GM19463 (cell line): ENCODE data around the gene LMO2.

ENCODE experiments used
- ATAC-seq: cut with Tn5 transposase; IDR thresholded peaks from one replicate; pipeline ENCODE4 v1.9.1; 2021; ENCODE audit warnings: mild to moderate bottlenecking, moderate library complexity; ENCODE audit not compliant: unreplicated experiment

The LMO2 gene

DNA sequence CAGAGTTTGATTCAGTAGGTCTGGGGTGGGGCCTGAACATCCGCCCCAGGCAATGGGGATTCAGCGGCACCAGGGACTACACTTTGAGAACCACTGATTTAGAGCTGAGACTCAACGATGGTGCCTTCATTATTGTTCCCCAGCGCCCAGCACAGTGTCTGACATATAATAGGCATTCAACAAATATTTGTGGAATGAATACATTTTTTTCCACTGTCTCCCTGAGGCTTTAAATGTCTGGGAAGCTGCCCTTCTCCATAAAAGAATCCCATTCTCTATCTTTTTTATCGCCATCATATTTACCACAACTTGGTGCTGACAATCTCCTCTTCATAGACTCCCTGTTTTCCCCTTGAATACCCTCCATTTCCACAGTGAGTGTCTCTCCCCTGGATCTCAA is 23.6 kb upstream of the LMO2 start:
- no peak for ATAC-seq

DNA sequence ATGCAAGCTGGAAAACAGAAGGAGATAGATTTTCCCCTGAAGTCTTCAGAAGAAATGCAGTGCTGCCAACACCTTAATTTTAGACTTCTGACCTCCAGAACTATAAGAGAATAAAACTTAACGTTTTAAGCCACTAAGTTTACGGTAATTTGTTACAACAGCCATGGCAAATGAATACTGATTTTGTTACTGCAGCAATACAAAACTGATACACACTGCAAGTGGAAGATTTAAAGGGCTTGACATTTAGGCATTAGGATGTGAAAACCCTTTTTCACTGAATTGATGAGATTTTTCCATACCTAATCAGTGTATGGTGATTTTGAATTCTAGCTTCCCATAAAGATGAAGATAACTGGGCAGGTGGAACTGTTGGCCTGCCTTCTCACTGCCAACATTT is 22.1 kb upstream of the LMO2 start:
- ATAC-seq = no peak

DNA sequence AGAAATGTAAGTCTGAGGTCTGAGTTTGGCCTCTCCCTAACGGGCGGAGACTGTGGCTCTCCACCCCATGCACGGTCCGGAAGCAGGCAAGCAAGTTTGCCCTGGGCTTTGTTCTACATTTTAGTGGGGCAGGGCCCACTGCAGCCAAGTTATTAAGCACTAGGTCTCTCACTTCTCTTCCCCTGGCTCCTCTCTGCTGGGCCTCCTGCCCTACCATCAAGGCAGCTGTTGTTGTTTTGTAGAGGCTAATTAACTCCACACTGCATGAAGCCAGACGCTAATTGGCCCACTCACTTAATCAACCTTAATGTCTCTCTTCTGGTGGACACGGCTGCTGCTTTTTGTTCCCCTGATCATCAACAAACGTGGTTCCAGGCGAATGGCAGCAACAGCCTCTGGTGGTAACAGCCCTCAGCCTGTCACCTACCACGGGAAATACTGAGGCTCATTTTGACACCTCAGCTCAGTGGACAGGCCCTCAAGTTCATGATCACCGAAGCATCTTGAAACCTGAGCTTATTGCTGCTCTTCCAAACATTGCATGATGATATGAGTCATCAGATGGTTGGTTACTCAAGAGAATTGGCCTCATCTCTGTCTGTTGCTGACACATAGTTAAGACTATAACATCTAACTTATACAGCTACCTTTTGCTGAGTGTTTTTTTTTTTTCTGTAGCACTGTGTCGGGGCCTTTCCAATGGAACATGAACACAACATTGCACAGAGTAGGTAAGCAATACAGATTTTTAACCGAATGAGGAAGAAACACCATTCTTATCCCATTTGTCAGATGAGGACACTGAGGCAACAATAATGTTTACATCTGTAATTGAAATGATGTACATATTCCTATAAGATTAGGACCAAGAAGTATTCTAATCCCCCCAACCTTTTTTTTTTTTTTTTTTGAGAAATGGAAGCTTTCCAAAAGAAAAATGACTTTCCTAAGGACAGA is 20.8 kb upstream of the LMO2 start:
- ATAC-seq = peak; percentile 90

DNA sequence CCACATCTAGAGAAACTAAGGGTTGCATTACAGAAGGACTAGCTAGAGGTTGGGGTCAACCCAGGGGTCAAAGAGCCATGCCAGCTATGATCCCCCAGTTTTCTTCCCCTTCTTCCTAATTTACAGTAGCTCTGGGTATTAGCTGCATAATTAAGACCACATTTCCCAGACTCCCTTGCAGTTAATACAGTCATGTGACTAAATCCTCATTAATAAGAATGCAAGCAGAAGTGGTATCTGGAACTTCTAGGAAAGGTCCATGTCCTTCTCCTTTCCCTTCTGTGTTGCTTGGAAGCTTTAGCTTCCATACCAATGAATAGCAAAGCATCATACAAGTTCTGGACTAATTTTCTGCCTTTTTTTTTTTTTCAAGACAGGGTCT is 19.1 kb upstream of the LMO2 start:
- no peak for ATAC-seq

DNA sequence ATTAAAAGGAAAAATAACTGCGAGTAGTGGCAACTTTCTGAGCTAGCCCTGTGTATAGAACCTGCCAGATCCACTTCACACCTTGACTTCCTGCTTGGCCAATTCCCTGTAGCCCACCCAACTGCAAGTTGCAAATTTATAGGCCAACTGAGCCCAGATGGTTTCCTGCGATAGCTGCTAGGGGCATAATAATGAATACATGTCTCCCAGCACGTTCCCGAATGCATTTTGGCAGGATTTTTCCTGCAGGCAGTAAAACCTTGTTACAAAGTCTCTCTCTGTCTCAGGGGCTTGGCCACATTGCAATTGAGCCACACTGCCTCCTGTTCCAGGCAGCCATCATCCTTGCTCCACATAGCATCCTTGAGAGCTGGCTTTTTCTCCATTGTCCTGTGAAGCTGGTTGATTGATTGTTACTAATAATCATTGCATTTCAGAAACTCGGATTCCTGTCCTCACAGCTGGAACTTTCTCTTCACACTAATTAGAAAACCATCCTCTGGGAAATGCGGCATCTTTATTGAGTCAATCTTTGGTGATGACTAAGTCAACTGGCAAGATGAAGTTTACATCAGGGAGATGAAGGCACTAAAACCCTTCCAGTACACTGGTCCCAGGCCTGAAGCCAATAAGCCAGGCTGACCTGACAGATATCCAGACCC is 18.6 kb upstream of the LMO2 start:
- ATAC-seq = no peak

DNA sequence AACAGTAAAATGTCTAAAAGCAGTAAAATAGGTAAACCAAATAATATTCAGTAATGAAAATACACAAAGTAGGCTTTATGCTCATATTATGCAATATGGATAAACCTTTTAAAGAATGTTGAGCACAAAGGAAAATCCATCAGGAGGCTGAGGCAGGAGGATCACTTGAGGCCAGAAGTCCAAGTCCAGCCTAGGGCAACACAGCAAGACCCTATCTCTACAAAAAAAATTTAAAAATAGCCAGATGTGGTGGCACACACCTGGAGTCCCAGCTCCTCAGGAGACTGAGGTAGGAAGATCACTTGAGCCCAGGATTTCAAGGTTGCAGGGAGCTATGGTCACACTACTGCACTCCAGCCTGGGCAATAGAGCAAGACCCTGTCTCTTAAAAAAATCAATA is 17.7 kb upstream of the LMO2 start:
- ATAC-seq = no peak

DNA sequence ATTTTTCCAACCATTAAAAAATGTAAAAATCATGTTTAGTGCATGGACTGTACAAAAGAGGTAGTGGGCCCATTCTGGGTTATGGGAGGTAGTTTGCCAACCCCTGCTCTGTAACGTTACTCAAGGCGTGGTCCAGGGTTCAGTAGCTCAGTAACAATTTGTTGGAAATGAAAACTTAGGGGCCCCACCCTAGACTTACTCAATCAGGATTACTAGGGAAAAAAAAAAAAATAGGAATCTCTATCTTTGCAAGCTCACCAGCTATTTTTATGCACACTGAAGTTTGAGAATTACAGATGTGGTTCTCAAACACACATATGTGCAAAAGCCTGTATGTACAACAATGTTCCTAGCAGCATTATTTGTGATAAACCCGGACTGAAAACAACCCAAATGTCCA is 17.3 kb upstream of the LMO2 start:
- no peak for ATAC-seq

DNA sequence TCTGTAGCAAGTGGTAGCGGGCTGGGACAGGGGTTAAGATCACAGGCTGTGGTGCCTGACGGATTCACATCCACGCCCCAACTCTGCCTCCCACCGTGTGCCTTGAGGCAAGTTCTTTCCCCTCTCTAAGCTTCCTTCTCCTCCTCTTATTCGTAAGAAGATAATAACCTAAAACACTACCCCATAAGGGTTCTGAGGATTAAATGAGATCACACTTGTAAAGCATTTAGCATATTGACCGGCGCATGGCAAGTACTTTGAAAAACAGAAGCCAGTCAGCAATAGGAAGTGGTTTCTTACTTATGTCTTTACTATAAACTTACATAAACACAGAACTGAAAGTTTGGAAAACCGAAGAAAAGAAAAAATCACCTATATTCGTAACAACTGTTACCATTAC is 15.5 kb upstream of the LMO2 start:
- no peak for ATAC-seq

DNA sequence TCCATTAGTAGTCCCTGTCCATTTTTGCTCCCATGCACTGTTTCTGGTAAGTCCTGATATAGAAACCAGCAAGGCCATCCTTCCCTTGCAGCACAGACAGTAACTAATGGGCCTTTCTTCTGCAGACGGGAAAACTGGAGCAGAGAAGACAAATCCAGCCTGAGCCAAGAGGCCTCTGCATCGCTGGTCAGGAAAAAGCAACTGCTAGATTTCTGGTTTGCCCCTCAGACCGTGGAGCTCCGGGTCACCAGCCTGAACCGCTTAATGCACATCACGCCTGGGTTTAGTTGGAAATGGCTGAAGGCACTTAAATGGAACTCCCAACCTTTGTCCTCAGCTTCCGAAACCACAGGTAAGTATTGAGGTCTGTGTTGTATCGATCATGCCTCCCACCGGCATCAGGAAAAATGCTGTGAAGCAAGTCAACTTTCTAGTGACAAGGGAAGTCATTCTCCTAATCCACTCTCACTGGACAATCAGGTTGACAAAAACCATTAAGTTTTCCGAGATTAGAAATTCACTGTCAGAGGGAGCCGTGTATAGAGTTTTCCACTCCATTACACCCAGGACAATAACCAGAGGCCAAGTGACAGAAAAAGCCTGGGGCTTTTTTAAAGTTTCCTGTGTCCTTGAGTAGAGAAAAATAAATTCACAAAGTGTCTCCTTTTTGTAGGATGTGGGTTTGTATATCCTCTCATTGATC is 14.8 kb upstream of the LMO2 start:
- ATAC-seq = no peak

DNA sequence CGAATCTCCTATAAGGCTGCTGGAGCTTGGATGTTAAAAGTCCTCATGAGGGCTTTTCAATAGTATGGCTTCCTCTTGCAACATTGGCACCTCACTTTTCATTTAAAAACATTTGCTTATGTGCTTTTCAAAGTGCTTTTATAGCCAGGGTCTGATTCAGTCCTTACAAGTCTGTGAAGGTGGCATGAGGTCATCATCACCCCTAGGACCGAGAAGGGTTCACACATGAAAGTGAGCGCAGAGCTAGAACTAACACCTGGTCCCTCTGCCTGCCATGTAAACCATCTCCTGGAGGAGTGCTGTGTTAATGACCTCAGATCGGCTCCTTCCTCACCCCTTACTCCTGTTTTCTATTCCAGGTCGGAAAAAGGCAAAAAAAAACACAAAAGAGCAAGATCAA is 12.2 kb upstream of the LMO2 start:
- no peak for ATAC-seq

DNA sequence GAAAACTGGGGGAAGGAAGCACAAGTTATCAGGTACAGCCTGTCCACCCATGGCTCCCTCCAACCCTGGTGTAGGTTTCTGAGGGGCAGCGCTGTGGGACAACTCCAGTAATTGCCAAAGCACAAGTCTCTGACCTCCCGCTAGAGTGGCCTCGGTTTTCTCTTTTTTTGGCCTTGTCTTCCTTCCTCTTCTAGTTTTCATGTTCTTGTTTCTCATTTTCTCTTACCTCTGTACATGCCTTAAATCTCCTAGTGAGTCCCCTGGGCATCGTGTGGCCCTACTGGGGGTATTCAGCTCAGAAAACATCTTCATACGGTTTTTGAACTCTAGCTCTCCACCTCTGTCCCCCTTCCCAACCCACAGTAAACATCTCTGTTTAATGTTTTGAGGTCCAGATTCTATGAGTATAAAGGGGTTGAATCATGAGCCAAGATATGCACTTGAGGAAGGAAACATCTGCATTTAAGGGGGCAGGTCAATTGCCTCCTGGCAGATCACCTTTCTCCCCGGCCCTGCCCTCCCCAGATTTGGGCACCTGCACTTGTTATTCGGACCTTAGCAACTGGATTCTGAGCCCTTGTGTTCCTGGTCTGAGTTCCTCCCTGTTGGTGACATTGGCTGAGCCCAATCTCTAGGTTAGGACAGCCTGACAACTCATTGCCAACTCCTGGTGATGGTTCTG is 8.4 kb upstream of the LMO2 start:
- ATAC-seq = no peak

DNA sequence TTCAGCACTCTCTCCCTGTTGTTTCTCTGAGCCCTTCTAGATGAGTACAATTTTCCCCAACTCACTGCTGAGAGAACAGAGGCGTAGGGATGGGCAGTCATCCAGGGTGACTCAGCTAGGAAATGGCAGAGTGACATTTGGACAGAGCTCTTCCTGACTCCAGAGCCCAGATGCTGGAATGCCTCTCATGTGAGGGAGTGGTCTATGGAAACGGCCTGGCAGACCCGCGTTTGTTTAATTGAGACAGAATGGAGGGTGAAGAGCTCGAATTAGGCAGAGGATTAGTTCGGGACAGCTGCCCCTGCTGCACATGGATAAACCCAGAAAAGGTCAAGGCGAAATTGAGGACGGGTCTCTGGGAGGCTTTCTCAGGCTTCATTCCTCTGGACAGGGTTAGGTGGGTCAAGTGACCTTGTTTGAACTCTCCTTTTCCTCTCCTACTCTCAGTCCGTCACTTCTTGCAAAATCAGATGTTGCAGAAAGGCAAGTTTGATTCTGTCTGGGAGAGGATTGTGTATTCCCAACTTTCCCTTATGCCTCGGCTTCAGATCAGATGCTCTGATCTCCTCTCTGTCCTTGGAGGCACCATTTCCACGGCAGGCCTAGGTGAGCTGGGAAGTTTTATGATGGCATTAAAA is 7.6 kb upstream of the LMO2 start:
- no peak for ATAC-seq

DNA sequence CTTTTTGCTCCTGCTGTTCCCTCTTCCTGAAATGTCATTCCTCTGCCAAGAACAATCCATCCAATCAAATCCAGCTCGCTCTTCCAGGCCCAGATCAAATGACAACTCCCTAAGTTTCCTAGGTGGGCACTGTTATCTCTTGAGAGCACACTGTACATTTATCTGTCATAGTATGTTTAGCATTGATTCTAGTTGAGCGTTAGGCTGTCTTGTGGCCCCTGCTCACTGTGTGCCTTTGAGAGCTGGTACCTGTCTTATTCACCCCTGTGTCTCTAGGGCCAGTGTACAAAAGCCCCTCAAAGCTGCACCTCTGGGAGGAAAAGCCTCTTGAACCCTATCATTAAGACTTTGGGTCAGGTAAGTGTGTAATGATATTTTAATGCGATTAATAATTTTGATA is 7.1 kb upstream of the LMO2 start:
- ATAC-seq = no peak

DNA sequence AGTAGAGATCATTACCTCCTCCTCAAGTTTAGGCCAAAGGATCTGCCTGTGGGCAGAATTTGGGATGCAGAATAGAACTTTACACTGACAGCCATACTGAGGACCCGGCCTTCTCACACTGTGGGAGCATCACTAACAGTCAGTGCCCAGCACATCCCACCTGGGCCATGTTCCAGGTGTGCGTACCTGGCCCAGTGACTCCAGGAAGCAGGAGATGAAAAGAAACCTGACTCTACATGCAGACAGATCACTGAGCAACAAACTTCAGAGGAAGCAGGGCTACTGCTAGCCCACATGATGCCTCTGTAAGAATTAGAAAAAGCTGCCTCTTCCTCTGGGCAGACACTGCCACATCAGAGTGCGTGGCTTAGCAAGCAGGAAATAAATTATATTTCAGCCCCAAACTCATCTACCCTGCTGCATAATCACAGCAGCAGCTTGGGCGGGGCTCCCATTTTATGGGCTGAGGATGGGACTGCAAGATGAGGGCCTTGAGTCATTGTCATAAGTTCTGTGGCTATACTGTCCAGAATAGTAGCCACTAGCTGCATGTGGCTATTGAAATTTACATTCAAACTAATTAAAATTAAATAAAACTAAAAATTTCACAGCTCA is 6.0 kb upstream of the LMO2 start:
- no peak for ATAC-seq

DNA sequence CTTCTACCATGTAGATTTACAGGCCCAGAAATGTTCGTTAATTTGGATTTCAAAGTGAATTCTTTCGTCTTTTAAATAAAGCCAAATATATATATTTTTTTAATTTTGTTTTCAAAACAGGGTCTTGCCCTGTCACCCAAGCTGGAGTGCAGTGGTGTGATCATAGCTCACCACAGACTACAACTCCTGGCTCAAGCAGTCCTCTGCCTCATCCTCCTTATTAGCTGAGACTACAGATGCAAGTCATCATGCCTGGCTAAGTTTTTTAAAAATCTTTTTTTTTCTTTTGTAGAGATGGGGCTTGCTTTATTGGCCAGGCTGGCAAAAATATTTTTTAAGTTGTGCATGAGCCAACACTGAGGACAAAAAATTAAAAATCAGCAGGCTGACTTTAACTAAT is 5.0 kb upstream of the LMO2 start:
- no peak for ATAC-seq

DNA sequence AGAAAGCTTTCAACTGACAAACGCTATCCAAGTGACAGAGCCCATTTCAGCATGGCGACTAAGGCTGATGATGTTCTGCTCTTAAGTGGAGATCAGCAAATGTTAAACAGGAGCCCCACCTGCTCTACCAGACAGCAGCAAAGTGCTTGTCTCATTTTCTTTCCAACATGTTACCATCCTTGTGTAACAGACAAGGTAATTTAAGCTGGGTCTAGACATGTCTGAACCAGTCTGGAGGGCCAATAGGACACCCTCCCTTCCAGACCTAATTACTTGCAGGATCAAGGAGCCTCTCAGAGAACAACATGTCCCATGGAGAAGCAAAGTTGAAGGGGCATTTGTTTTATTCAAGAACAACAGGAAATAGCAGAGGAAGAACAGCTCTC is 3.9 kb upstream of the LMO2 start:
- ATAC-seq = no peak

DNA sequence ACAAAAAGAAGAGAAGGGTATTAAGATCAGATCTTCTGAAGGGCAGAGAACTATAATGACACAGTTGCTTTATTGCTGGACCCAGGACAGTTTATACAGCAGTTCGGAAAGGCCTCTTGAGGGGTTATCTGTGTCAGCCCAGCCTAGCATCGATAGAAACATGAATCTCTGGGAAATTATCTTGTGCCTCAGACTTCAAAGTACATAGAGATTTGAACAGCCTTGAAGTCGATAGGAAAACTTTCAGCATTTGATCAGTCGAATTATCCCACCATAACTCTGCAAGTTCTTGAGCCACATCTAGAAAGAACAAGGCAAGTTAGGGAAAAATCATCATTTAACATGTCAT is 2.5 kb upstream of the LMO2 start:
- no peak for ATAC-seq

DNA sequence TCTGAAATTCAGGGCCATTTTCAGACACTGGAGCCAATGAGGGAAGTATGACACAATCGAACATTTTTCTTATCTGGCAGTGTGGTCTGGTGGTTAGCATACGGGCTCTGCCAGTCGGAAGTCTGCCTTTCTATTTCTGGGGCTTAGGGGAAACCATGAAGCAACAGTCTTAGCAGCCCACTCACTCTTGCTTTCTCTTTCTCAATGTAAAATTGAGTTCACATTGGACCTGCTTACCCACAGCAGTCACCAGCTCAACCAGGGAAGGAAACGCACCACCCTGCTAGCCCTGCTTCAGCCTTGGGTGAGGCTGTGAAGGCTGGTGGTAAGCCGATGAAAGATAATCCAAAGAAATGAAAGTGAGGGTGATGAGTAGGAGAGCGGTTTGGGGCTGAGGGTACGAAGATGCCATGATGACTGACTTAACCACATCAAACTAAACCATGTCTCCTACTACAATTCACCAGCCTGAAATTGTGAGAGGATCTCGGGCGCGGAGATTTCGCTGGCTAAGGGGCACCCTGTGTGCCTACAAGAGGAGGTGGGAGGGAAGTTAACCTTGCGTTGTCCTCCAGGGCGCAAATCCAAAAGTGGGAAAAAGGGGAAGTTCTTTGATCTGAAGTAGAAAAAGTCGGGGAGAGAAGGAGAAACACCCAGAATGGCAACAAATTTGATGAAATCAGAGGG is 2.0 kb upstream of the LMO2 start:
- ATAC-seq = peak; percentile 92

DNA sequence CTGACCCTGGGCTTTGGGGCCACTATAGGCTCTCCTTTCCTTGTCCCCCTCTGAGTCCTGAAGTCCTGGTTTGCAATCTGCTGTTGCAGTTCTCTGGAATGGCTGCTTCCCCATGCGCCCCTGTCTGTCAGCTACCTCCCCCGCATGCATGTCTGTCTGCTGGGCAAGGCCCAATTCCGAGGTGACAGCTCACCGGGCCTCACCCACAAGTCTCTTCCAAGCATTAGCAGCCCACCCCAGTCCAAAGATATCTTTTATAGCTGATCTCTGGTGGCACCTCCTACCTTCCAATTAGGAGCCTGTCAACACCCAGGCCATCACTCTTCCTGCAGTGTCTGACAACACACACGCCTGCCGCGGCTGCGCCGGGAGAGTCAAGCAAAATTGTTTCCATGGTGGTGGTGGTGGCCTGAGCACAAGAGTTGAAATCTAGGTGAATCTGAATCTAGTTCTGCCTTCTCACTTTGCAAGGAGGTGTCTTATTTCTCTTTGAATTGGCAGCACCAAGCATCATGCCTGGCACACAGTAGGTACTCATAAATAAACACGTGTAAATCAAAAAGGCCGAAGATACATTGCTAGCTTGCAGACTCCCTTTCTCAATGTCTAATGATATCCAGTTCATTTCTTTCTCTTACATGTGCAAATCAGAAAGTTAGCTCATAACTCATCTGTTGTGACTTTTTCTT is 1.2 kb upstream of the LMO2 start:
- no peak for ATAC-seq
